Tibial nerve (tissue), 3 donors: ENCODE measurements around the gene NR4A2.

Source experiments
- CTCF ChIP-seq, 5 experiments: fragments of 200-600 bp in 3 of 5; fragments of 450-650 bp in 2 of 5; sonication (generic) in 3 of 5; IDR thresholded peaks; one replicate each; pipeline ENCODE4 v1.5.1; 2016 to 2019; ENCODE audit warnings: antibody characterized with exemption in 5 of 5, mild to moderate bottlenecking in 3 of 5, moderate library complexity in 2 of 5
- POLR2A ChIP-seq, 2 donors: fragments of 450-650 bp; IDR thresholded peaks; one replicate each; pipeline ENCODE4 v1.6.1; 2017; ENCODE audit warnings: antibody characterized with exemption in 2 of 2, mild to moderate bottlenecking in 2 of 2, moderate library complexity in 2 of 2

GRCh38 chr2:156334496-156335478 is 2.3 kb upstream of the NR4A2 start:
- TF ChIP-seq CTCF (IDR thresholded peaks at IDR 0.05) (peak in 3 of 5 experiments; percentile 10 to 32 (median 20)), POLR2A (IDR thresholded peaks at IDR 0.05) (peak; percentile 86 to 91)
